GM23338 (cell line): ENCODE measurements around the gene RAB34. TPM values are rescaled to one million over a fixed set of nuclear protein-coding genes. Genes with fewer than 3 reads are reported as not detected.

Source experiments
- ATAC-seq: fragments of 200-7000 bp; cut with Tn5 transposase; 3 replicates; pipeline ENCODE4 v1.9.1; 2020
- DNase-seq: peaks from one replicate; pipeline ENCODE4 v3.0.0-alpha.2; 2015; ENCODE audit warnings: low spot score
- H2AFZ ChIP-seq: fragments of 200-600 bp; sonication (generic); 2 replicates; pipeline ENCODE4 v1.8.0; 2016; ENCODE audit warnings: antibody characterized with exemption, mild to moderate bottlenecking, moderate library complexity
- H3F3A ChIP-seq: fragments of 200-600 bp; sonication (generic); replicated peaks from 2 replicates; pipeline ENCODE4 v1.8.0; 2017; ENCODE audit warnings: antibody characterized with exemption, mixed run types, low read depth
- H3K27ac ChIP-seq: fragments of 200-600 bp; sonication (generic); 2 replicates; pipeline ENCODE4 v1.6.1; 2016; ENCODE audit warnings: low read depth
- H3K27me3 ChIP-seq: fragments of 200-600 bp; sonication (generic); 2 replicates; pipeline ENCODE4 v1.8.0; 2016; ENCODE audit warnings: mild to moderate bottlenecking, mixed run types, moderate library complexity; ENCODE audit not compliant: insufficient read depth
- H3K36me3 ChIP-seq: fragments of 200-600 bp; sonication (generic); 2 replicates; pipeline ENCODE4 v1.8.0; 2016; ENCODE audit warnings: mild to moderate bottlenecking; ENCODE audit not compliant: insufficient read depth
- H3K4me1 ChIP-seq: fragments of 200-600 bp; sonication (generic); 2 replicates; pipeline ENCODE4 v1.8.0; 2016; ENCODE audit warnings: mild to moderate bottlenecking, moderate library complexity; ENCODE audit not compliant: insufficient read depth
- H3K4me2 ChIP-seq: fragments of 200-600 bp; sonication (generic); 2 replicates; pipeline ENCODE4 v1.7.1; 2017; ENCODE audit warnings: mixed run types
- H3K4me3 ChIP-seq: fragments of 200-600 bp; sonication (generic); 2 replicates; pipeline ENCODE4 v1.6.1; 2016; ENCODE audit warnings: mixed run types
- H3K79me2 ChIP-seq: fragments of 200-600 bp; sonication (generic); replicated peaks from 2 replicates; pipeline ENCODE4 v1.8.0; 2017; ENCODE audit warnings: mild to moderate bottlenecking; ENCODE audit not compliant: insufficient read depth
- H3K9me2 ChIP-seq: fragments of 200-600 bp; sonication (generic); 2 replicates; pipeline ENCODE4 v1.8.0; 2017; ENCODE audit not compliant: insufficient read depth
- H4K20me1 ChIP-seq: fragments of 200-600 bp; sonication (generic); replicated peaks from 2 replicates; pipeline ENCODE4 v1.8.0; 2017; ENCODE audit warnings: mild to moderate bottlenecking; ENCODE audit not compliant: insufficient read depth
- H3K27ac Mint-ChIP-seq: 2 replicates; pipeline ENCODE4 v1.8.0; 2020; ENCODE audit warnings: inconsistent platforms, mild to moderate bottlenecking, moderate library complexity, mixed read lengths
- H3K27me3 Mint-ChIP-seq: 3 replicates; pipeline ENCODE4 v1.8.0; 2022; ENCODE audit warnings: low read depth, mild to moderate bottlenecking, moderate library complexity, mixed read lengths, inconsistent platforms; ENCODE audit not compliant: insufficient read depth, poor library complexity
- H3K36me3 Mint-ChIP-seq: 3 replicates; pipeline ENCODE4 v1.8.0; 2021; ENCODE audit warnings: low read depth, mild to moderate bottlenecking, inconsistent platforms, moderate library complexity, mixed read lengths
- H3K4me1 Mint-ChIP-seq: 3 replicates; pipeline ENCODE4 v1.8.0; 2020; ENCODE audit warnings: mild to moderate bottlenecking, inconsistent platforms, mixed read lengths
- H3K4me3 Mint-ChIP-seq: 3 replicates; pipeline ENCODE4 v1.8.0; 2021; ENCODE audit warnings: moderate library complexity, mild to moderate bottlenecking, inconsistent platforms, mixed read lengths
- H3K9me3 Mint-ChIP-seq: 3 replicates; pipeline ENCODE4 v1.8.0; 2020; ENCODE audit warnings: moderate library complexity, mild to moderate bottlenecking, inconsistent platforms, mixed read lengths
- CREB1 ChIP-seq: fragments of 250-450 bp; sonication (Bioruptor Pico); IDR thresholded peaks from 2 replicates; pipeline ENCODE4 v1.5.0; 2020; ENCODE audit warnings: low read depth, mild to moderate bottlenecking, moderate library complexity
- EZH2 ChIP-seq: fragments of 200-600 bp; sonication (generic); IDR thresholded peaks from one replicate; pipeline ENCODE4 v1.8.0; 2017; ENCODE audit warnings: antibody characterized with exemption, mild to moderate bottlenecking, low read depth; ENCODE audit not compliant: unreplicated experiment
- JUNB ChIP-seq: IDR thresholded peaks from one replicate; pipeline ENCODE4 v1.6.1; 2016; ENCODE audit warnings: antibody characterized with exemption; ENCODE audit not compliant: unreplicated experiment
- POLR2AphosphoS5 ChIP-seq: IDR thresholded peaks from 2 replicates; pipeline ENCODE4 v1.6.1; 2016; ENCODE audit warnings: antibody characterized with exemption, low read depth
- REST ChIP-seq: IDR thresholded peaks from one replicate; pipeline ENCODE4 v1.6.1; 2018; ENCODE audit warnings: antibody characterized with exemption; ENCODE audit not compliant: unreplicated experiment
- ZNF114 ChIP-seq: fragments of 250-450 bp; sonication (Bioruptor Pico); IDR thresholded peaks from 2 replicates; pipeline ENCODE4 v1.5.0; 2020; ENCODE audit warnings: mild to moderate bottlenecking, moderate library complexity
- polyA plus RNA-seq: library from polyadenylated mRNA; unstranded; fragments of >200 nt; fragmentation: Nextera tagmentation; extraction: Ambion mirVana; gene quantifications from 2 replicates; pipeline ENCODE4 v1.2.1, GENCODE V29; 2016
- total RNA-seq: library from RNA; depleted of rRNA; stranded (reverse); fragments of >200 nt; shearing (Covaris generic); gene quantifications from 2 replicates; pipeline ENCODE4 v1.2.3, GENCODE V29; 2014

RAB34 gene
- total and polyA plus RNA-seq, 2 experiments from 2014 or later: 184 to 394 TPM

- peaks cover 15% of the 10 kb centered on the region for H3K79me2 ChIP-seq
- peaks cover 6% of the 10 kb centered on the region; the same call in 2 of the 3 replicates for H3K4me1 Mint-ChIP-seq
- H3K4me3 ChIP-seq: no peak overlapping the region
- DNase-seq (no peak), ATAC-seq (no peak)
- H3K4me1 ChIP-seq: peaks cover 14% of the 10 kb centered on the region
- peaks cover 23% of the 10 kb centered on the region for H3K27me3 Mint-ChIP-seq
- H3K27me3 ChIP-seq: no peaks in the 10 kb centered on the region
- no peak overlapping the region for H3K27ac Mint-ChIP-seq
- no peaks in the 10 kb centered on the region for H3K9me2 ChIP-seq
- H3K4me3 Mint-ChIP-seq: no peak overlapping the region
- H3K27ac ChIP-seq: no peak overlapping the region
- H3K36me3 ChIP-seq: no peaks in the 10 kb centered on the region; the same call in 1 of the 2 replicates
- 0 out of 2 replicates have a peak, but pooled peaks cover 7% of the 10 kb centered on the region for H3F3A ChIP-seq
- H2AFZ ChIP-seq: no peak overlapping the region
- no peaks in the 10 kb centered on the region for H4K20me1 ChIP-seq
- H3K36me3 Mint-ChIP-seq: peaks cover 36% of the 10 kb centered on the region
- no peak for TF ChIP-seq REST
- no peak for TF ChIP-seq POLR2AphosphoS5
- no peak for TF ChIP-seq JUNB
- no peaks in the 10 kb centered on the region for H3K9me3 Mint-ChIP-seq
- no peak overlapping the region for H3K4me2 ChIP-seq
Measured at GRCh38 chr17:28740406-28741357, 23.0 kb upstream of the RAB34 start.

GRCh38 chr17:28738680-28739384 lies 21.2 kb upstream of the RAB34 start:
- Histone ChIP-seq H3K79me2 (no peaks in the 10 kb centered on the region), H3K27me3 (no peaks in the 10 kb centered on the region), H3K36me3 (no peaks in the 10 kb centered on the region; the same call in 1 of the 2 replicates), H3K4me3 (no peak overlapping the region), H3F3A (0 out of 2 replicates have a peak, but pooled peaks cover 3% of the 10 kb centered on the region), H4K20me1 (no peaks in the 10 kb centered on the region), H3K9me2 (no peaks in the 10 kb centered on the region), H2AFZ (no peak overlapping the region), H3K27ac (no peak overlapping the region), H3K4me1 (peaks cover 11% of the 10 kb centered on the region; the same call in 1 of the 2 replicates), H3K4me2 (no peak overlapping the region)
- TF ChIP-seq JUNB (no peak), ZNF114 (CRISPR knock-in tag) (no peak), CREB1 (CRISPR knock-in tag) (no peak), EZH2 (no peak), POLR2AphosphoS5 (no peak)
- ATAC-seq (no peak), DNase-seq (no peak)
- H3K9me3 Mint-ChIP-seq: no peaks in the 10 kb centered on the region
- H3K4me1 Mint-ChIP-seq: peaks cover 6% of the 10 kb centered on the region; the same call in 2 of the 3 replicates
- peaks cover 13% of the 10 kb centered on the region for H3K27me3 Mint-ChIP-seq
- H3K27ac Mint-ChIP-seq: no peak overlapping the region; the same call in 1 of the 2 replicates
- H3K36me3 Mint-ChIP-seq: peaks cover 38% of the 10 kb centered on the region
- no peak overlapping the region for H3K4me3 Mint-ChIP-seq
